HG03064 (cell line): ENCODE measurements around the gene SERTAD4.
"Not testable (repeated sequence)": the region's sequence is repeated elsewhere in the genome, so short reads cannot be mapped to it uniquely, and the experiment has no call there.

Experiments
- ATAC-seq: cut with Tn5 transposase; IDR thresholded peaks from one replicate; pipeline ENCODE4 v1.9.1; 2021; ENCODE audit warnings: low read depth; ENCODE audit not compliant: unreplicated experiment

Gene SERTAD4

DNA sequence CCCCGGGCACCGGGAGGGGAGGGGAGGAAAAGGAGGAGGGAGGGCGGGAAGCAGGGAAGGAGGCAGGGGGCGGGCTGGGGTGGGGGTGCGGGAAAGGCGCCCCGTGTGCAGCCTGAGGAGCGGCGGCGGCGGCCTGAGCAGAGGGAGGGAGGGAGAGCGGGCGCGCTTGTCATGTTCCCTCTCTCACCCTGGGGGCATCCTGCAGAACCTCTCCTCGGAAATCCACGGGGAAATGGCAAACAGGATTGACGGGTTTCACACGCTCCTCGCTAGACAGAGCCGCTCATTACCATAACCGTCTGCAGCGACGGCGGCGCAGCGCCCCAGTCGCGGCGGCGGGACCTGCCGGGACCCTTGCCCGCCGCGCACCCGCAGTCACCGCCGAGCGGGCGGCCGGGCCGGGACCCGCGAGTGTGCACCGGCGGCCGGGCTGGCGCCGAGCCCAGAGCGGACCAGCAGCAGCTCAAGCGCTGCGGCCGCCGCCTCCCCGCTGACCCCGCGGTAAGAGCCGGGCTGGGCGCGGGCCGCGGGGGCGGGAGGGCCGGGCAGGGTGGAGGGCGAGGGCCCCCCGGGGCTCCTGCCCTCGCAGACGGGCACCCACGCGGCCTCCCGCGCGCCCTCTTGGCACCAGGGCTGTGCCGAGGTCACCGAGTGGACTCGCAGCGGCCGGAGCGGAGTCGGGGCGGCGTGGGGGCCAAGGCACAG, at the start of gene SERTAD4:
SERTAD4 (plus strand) TSS at position 286 of the 705 bp plus-strand sequence. CDS start 5,165 bp downstream, outside the sequence.
- ATAC-seq = no peak

DNA sequence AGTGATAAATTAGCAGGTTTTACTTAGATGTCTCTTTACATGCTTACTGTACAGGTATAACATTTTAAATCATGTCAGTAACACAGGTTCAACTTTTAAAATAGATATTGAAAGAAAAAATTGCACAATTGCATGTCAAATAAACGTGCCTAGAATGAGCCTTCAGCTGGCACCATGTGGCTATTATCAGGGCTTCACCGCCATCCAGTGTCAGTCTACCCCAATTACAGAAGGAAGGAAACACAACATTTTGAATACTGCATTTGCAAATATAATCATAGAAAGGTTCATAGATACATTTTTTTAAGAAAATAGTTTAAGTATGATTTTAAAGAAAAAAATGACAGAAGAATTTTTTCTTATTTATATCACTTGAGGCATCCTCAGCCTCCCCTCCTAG, 47.5 kb upstream of the SERTAD4 start:
- no peak for ATAC-seq

DNA sequence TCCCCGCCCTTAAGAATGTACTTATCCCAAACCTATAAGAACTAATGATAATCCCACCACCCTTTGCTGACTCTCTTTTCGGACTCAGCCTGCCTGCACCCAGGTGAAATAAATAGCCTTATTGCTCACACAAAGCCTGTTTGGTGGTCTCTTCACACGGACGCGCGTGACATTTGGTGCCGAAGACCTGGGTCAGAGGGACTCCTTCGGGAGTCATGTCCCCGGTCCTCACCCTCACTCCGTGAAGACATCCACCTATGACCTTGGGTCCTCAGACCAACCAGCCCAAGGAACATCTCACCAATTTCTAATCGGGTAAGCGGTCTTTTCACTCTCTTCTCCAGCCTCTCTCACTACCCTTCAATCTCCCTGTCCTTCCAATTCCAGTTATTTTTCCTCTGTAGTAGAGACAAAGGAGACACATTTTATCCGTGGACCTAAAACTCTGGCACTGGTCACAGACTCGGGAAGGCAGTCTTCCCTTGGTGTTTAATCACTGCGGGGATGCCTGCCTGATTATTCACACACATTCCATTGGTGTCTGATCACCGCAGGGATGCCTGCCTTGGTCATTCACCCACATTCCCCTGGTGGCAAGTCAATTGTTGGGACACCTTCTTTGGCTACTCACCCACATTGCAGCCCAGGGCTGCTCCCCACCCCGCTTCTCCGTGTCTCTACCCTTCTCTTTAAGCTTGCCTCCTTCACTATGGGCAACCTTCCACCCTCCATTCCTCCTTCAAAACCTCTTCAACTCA, 44.6 kb upstream of the SERTAD4 start:
- not testable (repeated sequence) for ATAC-seq

DNA sequence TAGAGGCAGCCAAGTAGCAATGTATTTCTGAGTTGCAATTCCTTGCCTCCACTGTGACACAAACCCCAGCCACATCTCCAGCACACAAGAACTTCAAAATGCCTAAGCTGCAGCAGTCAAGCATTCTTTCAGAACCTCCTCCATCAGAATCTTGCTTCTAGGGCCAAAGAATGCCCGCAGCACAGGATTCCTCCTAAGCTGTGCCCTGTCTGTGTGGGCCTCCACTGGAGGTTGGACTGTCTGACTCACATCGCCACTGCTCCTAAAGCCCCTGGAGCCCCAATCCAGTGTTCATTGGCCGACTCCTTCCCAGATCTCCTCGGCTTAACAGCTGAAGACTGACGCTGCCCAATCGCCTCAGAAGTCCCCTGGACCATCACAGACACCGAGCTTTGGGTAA, 43.2 kb upstream of the SERTAD4 start:
- ATAC-seq = no peak

DNA sequence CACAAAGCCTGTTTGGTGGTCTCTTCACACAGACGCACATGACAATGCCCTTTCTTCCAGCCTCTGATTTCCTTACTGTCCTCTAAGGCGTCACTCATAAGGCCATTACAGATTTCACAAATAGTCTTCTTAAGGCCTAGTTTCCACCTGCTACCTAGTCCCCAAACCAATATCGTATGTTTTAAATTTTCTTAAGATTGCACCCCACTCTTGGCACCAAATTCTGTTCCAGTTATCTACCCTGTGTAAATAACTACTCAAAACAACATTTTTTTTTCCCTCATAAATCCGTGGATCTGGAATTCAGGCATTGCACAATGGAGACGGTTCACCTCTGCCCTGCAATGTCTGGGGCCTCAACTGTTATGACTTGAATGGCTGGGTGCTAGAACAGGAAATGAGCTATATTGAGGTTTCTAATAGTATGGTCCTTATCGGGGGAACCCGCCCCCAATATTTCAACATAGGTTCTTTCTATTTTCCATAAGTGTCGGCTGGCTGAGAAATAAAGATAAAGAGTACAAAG, 36.9 kb upstream of the SERTAD4 start:
- no peak for ATAC-seq

DNA sequence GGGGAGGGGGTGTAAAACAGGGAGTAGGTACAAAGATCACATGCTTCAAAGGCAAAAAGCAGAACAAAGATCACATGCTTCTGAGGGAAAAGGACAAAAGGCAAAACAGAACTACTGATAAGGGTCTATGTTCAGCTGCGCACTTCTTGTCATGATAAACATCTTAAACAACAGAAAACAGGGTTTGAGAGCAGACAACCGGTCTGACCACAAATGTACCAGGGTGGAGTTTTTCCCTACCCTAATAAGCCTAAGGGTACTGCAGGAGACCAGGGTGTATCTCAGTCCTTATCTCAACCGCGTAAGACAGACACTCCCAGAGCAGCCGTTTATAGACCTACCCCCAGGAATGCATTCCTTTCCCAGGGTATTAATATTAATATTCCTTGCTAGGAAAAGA, 36.3 kb upstream of the SERTAD4 start:
- not testable (repeated sequence) for ATAC-seq

DNA sequence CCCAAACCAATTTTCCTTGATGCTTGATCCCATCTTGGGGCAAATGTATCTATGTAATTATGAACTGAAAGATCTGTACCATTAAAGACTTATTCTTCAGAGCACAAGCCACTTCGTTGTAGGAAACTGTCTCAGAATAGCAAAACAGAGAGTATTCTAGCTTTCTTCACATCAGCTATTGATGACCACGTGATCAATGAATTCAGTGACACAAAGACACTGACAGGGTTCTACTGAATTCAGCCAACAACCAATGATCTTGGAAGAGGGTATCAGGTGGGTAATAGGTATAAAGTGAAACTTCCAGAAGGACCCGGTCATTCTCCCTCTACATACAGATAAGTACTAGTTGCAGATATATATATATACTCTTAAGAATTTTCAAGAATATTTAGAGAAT, 33.8 kb upstream of the SERTAD4 start:
- no peak for ATAC-seq

DNA sequence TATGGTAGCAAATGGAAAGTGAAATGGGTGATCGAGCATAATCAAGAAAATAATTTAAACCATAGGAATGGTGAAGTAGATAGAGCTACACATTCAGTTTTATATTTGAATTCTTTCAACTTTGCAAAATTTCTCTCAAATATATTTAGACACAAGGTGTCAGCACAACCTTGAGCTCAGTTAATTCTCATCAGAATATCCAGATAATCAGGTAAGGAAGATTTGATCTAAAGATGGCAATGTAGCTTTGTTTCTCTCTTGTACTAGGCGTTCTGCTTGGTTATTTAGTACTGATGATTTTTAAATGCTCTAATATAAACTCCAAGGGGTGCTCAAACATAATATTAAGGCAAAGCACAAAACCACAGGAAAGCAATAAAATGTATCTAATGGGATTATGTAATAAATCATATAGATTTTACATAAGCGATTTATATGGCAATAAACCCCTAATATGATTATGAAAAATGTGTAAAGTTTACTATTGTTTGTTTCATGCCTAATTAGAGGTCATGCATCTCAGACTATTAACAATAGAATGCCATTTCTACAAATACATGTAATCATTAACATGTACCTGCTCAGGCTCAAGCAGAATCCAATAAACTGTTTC, 32.4 kb upstream of the SERTAD4 start:
- no peak for ATAC-seq

DNA sequence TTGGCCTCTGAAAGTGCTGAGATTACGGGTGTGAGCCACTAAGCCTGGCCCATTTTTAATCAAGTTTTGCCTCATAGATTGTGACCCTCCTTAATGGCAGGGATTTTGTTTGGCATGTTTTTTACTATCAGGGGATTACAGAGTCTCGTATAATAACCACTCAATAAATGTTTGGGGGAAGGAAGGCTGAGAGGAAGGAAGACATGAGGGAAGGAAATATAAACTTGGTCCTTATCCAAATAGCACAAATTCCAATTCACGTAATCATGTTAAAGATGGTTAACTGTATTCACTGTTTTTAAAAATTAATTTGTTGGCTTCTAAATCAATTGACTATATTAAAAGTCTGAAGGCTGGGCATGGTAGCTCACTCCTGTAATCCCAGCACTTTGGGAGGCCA, 30.9 kb upstream of the SERTAD4 start:
- no peak for ATAC-seq

DNA sequence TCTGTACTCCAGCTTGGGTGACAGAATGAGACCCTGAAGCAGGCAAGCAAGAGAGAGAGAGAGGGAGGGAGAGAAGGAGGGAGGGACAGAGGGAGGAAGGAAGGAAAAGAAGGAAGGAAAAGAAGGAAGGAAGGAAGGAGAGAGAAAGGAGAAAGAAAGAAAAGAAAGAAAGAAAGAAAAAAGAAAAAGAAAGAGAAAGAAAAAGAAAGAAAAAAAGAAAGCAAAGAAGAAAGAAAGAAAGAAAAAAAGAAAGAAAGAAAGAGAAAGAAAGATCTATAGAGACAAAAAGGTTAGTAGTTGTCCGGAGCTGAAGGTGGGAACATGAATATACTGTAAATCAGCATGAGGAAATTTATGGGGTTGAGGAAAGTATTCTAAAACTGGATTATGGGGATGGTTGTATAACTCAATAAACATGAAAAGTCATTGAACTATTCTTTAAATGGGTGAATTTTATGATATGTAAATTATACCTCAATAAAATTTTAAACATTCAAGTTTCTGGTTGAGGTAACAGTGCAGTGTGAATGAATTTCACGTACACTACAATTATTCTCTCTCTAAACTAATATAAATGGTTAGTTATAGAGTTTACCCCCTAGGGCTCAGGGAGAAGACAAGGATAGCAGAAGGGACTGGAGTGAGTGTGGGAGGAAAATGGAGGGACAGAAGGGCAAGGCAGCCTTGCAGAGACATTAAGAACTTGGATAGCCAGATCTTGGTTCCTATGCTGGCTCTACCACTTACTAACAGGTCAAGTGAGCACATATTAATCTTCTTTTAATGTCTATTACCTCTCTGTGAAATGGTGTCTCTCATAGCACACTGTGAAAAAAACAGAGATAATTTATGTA, 24.8 kb upstream of the SERTAD4 start:
- no peak for ATAC-seq

DNA sequence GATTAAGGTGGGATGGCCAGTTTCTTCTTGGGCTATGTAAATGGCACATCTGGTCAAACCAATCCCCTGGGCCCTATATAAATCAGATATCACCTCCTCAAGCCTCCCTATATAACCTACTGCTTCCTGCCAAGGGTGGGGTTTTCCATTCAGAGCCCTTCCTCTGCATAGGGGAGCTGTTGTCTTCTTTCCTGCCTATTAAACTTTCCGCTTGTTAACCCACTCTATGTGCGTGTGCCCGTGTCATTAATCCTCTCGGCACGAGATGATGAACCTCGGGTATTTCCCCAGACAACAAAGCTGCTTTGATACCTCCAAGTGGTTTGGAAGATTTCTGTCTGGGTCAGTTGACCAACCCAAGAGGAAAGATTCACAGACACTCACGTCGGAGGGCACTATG, 19.3 kb upstream of the SERTAD4 start:
- ATAC-seq = no peak

DNA sequence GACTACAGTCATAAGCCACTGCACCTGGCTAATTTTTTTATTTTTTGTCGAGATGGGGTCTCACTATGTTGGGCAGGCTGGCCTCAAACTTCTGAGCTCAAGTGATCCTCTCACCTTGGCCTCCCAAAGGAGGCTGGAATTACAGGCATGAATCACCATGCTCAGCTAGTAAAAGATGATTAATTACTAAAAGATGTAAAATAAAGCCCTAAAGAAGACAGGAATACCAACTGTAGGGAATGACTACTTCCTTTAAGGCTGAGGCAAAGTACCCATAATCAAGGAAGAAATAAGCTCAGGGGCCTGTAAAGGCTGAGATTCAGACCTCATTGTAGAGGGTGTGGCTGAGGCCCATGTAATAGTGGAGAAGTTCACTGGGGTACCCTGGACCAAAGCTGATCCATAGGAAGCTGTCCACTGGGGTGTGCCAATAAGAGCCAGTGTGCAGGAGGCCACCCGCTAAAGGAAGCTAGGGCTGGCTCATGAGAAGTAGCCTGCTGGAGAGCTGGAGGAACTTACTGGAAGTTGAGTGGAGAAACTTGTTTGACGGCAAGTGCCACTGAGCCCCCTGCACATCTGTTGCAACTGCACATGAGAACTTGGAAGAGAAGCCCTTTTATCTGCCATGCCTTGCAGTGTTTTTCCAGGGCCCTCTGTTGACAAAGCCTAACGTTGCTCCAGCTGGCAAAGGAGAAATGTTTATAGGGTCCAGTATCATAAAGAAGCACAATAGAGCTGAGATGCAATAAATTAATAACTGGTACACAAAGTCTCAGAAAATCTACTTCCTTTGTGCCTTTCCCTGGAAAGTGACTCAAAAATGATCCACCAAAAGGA, 17.8 kb upstream of the SERTAD4 start:
- ATAC-seq = no peak

DNA sequence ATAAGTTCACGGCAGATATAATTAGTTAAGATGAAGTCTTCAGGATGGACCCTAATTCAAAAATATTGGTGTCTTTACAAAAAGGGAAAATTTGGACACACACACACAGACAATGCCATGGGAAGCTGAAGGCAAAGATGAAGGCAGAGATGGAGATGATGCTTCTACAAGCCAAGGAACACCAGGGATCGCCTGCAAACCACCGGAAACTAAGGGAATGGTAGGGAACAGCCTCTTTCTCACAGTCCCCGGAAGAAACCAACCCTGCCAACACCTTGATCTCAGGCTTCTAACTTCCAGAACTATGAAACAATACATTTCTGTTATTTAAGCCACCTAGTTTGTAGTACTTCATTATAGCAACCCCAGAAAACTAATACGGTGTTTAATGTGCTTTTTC, 15.1 kb upstream of the SERTAD4 start:
- no peak for ATAC-seq

DNA sequence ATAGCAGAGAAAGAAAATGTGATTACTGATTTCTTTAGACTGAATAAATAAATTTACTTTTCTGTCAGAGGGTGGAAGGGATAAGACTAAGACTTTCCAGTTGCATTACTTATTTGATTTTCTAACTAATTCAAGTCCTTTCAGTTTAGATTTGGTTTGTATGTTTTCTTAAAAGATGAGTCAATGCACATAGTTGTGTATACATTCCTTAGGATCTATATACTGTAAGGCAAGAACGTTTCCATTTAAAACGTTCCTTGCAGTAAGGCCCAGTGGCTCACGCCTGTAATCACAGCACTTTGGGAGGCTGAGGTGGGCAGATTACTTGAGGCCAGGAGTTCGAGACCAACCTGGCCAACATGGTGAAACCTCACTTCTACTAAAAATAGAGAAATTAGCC, 14.5 kb upstream of the SERTAD4 start:
- no peak for ATAC-seq

DNA sequence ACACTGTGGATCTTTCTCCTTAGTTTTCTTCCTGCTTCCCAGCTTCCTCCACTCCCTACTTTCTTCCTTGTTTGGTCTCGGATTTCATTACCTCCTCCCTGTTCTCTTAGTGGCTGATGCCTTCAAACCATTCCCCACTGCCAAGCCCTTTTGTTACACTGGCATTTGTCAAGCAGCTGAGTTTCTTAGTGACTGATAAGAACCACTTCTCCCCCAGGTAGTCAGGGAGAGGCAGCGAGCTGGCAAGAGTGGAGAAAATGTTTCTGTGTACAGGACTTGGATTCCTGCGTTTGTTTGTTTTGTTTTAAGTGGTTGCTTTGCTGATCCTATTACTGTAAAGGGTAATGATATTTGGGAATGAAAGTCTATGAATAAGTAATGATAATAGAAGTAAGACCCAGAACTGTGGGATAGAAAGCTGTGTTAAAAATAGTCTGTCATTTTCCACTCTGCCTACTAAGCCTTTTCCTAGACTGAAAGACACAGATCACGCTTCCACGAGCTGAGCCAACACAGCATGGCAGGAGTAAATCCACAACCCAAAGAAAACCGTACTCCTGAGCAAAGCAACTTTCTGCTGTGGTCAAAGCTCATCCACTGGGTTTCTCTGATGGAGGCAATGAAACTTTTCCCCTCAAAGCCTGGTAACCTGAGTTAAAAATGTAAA, 10.1 kb upstream of the SERTAD4 start:
- no peak for ATAC-seq

DNA sequence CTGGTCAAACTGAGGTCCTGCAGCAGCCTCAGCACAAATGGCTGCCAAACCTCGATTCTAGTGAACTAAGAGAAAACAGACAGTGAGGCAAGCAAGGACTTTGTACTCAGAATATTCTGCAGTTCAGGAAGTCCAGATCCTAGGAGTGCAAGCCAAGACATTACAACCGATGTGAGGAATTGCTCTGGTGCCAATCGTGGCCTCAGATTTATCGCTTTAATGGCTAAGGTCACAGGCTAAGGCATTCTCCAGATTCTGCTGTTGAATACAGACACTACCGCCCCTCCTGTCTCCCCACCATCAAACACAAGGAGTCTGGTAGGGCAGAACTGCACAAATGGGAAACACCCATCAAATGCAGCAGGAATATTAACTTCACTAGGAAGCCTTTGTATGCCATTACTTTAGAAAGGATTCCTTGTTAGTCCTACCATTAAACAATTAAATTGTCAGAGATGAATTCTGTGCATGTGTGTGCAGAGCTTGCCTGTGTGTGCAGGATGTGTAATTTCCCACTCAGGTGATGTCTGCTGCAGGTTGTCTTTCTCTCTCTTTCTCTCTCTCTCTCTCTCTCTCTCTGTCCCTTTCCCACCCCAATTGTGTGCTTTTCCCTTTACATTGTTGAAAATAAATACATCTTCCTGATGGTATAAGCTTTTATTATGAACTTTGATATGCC, 9.2 kb upstream of the SERTAD4 start:
- no peak for ATAC-seq

DNA sequence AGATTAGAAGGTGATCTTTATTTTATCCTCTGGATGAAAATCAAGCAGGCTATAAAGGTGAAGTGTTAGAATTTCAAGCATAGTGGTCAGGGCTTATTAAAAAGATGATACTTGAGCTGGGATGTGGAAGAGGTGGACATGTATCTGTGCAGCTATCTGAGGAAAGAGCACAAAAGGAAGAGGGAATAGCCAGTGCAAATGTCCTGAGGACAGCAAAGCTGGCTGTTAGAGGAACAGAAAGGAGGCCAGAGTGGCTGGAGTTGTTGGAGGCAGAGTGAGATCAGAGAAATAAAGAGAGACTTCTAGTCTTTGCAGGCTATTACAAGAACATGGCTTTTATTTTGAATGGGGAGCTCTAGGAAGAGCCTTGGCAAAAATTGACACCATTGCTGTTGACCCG, 4.4 kb upstream of the SERTAD4 start:
- no peak for ATAC-seq

DNA sequence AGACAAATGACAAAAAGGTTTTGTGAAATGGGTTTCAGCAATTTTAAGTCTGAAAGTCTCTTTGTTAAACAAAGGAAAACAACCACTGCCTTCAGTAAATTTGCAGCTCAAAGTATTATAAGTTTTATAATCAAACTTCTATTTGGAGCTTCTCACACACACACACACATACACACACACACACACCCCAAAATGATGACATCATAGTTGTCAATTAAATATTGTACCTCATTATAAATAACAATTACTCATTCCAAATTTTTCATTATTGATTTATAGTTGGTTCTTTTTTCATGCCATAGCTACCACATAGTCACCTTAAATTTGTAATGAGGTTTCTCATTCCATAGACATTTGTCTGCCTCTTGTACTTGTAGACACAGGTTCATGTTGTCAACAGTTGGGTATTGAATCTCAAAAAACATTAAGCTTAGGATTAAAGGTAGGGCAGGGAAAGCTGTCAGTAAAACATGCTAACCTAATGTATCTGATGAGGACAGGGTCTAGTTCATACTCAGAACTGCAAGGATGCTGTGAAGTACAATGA, 2.4 kb upstream of the SERTAD4 start:
- ATAC-seq = no peak
